Smooth muscle cell (in vitro differentiated cells): ENCODE measurements around the gene KLHL7. TPM values are rescaled to one million over a fixed set of nuclear protein-coding genes. Genes with fewer than 3 reads are reported as not detected.

ENCODE experiments used
- DNase-seq: peaks from one replicate; lab custom pipeline; 2025; ENCODE audit not compliant: unreplicated experiment; lab: John Stamatoyannopoulos, UW
- H2AFZ ChIP-seq: fragments of 200-600 bp; sonication (generic); 2 replicates; pipeline ENCODE4 v1.6.0; 2016; ENCODE audit warnings: antibody characterized with exemption, low read depth, mild to moderate bottlenecking
- H3F3A ChIP-seq: fragments of 200-600 bp; sonication (generic); 2 replicates; pipeline ENCODE4 v1.6.0; 2017; ENCODE audit warnings: antibody characterized with exemption, low read depth
- H3K27ac ChIP-seq: fragments of 200-600 bp; sonication (generic); 2 replicates; pipeline ENCODE4 v1.5.1; 2016; ENCODE audit warnings: low read depth, mild to moderate bottlenecking
- H3K27me3 ChIP-seq: fragments of 200-600 bp; sonication (generic); 2 replicates; pipeline ENCODE4 v1.6.1; 2016; ENCODE audit warnings: low read depth, mild to moderate bottlenecking
- H3K36me3 ChIP-seq: fragments of 200-600 bp; sonication (generic); 2 replicates; pipeline ENCODE4 v1.5.1; 2016; ENCODE audit warnings: low read depth
- H3K4me1 ChIP-seq: fragments of 200-600 bp; sonication (generic); 2 replicates; pipeline ENCODE4 v1.5.1; 2016; ENCODE audit warnings: low read depth
- H3K4me2 ChIP-seq: fragments of 200-600 bp; sonication (generic); 2 replicates; pipeline ENCODE4 v1.6.0; 2016; ENCODE audit warnings: mild to moderate bottlenecking
- H3K4me3 ChIP-seq: fragments of 200-600 bp; sonication (generic); 2 replicates; pipeline ENCODE4 v1.5.1; 2016; ENCODE audit warnings: mild to moderate bottlenecking
- H3K79me2 ChIP-seq: fragments of 200-600 bp; sonication (generic); 2 replicates; pipeline ENCODE4 v1.6.0; 2016; ENCODE audit warnings: low read depth, mild to moderate bottlenecking
- H3K9ac ChIP-seq: fragments of 200-600 bp; sonication (generic); 2 replicates; pipeline ENCODE4 v1.6.0; 2016; ENCODE audit warnings: low read depth
- H3K9me3 ChIP-seq: fragments of 200-600 bp; sonication (generic); replicated peaks from 2 replicates; pipeline ENCODE4 v1.5.1; 2016; ENCODE audit warnings: low read depth
- H4K20me1 ChIP-seq: fragments of 200-600 bp; sonication (generic); 2 replicates; pipeline ENCODE4 v1.6.0; 2016; ENCODE audit warnings: low read depth
- CTCF ChIP-seq: fragments of 200-600 bp; sonication (generic); IDR thresholded peaks from 2 replicates; pipeline ENCODE4 v1.5.1; 2017; ENCODE audit warnings: borderline replicate concordance, mild to moderate bottlenecking, antibody characterized with exemption; ENCODE audit not compliant: insufficient read depth, poor library complexity, severe bottlenecking
- WGBS: methylation state at CpG from one replicate; pipeline ENCODE4 v1.1.7; 2016; ENCODE audit warnings: low lambda C conversion rate; 5-methylcytosine and 5-hydroxymethylcytosine counted together
- polyA plus RNA-seq: library from polyadenylated mRNA; unstranded; fragments of >200 nt; fragmentation: Nextera tagmentation; extraction: Ambion mirVana; gene quantifications from 2 replicates; pipeline ENCODE4 v1.2.1, GENCODE V29; 2016
- total RNA-seq: library from RNA; depleted of rRNA; stranded (reverse); fragments of >200 nt; gene quantifications from 2 replicates; pipeline ENCODE4 v1.2.3, GENCODE V29; 2014

KLHL7 gene
- total and polyA plus RNA-seq, 2 experiments from 2014 or later = 40.1 to 56.4 TPM

DNA sequence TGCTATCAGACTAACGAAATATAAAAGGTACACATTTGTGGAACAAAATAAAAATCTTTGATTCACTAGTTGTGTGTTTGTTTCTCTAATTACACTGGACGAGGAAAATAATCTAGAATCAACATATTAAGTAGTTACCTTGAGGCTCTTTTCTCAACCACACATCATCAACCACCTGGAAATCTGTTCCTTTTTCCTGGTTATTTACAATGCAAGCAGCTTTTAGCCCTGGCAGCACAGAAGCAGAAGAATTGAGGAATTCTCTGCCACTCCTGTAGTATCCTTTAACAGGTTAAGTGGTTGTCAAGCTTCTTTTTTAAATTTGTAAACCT is 100.0 kb downstream of the KLHL7 start:
- Histone ChIP-seq H3K9ac (no peak overlapping the region), H3K4me3 (no peak overlapping the region), H3K36me3 (peaks cover 8% of the 10 kb centered on the region), H3F3A (no peaks in the 10 kb centered on the region), H3K4me2 (no peak overlapping the region), H3K27me3 (no peaks in the 10 kb centered on the region), H3K4me1 (no peaks in the 10 kb centered on the region), H3K27ac (no peak overlapping the region), H3K79me2 (no peaks in the 10 kb centered on the region), H3K9me3 (no peaks in the 10 kb centered on the region), H4K20me1 (no peaks in the 10 kb centered on the region), H2AFZ (no peak overlapping the region)
- TF ChIP-seq CTCF = no peak
- DNase-seq = no peak
- WGBS = 96% methylated on average over 2 of the region's 2 CpGs

GRCh38 chr7:23205909-23206767 is 100.6 kb downstream of the KLHL7 start:
- H3K4me3 ChIP-seq = no peak overlapping the region
- H3F3A ChIP-seq = no peaks in the 10 kb centered on the region
- DNase-seq = no peak
- WGBS = 92% methylated on average over 67 of the region's 76 CpGs
- no peak overlapping the region for H3K9ac ChIP-seq
- H3K36me3 ChIP-seq = peaks cover 2% of the 10 kb centered on the region
- H3K27me3 ChIP-seq = no peaks in the 10 kb centered on the region
- H2AFZ ChIP-seq = no peak overlapping the region
- H3K4me1 ChIP-seq = no peaks in the 10 kb centered on the region
- H3K9me3 ChIP-seq = no peaks in the 10 kb centered on the region
- H3K4me2 ChIP-seq = no peak overlapping the region
- no peaks in the 10 kb centered on the region for H4K20me1 ChIP-seq
- H3K27ac ChIP-seq = no peak overlapping the region
- H3K79me2 ChIP-seq = no peaks in the 10 kb centered on the region
- TF ChIP-seq CTCF = no peak

GRCh38 chr7:23207021-23207420 is 101.4 kb downstream of the KLHL7 start:
- DNase-seq = no peak
- no peaks in the 10 kb centered on the region for H3K79me2 ChIP-seq
- H3K9ac ChIP-seq = no peak overlapping the region
- no peak for TF ChIP-seq CTCF
- H3K27me3 ChIP-seq = no peaks in the 10 kb centered on the region
- no peak overlapping the region for H2AFZ ChIP-seq
- WGBS = 95% methylated on average over 2 of the region's 2 CpGs
- H3K4me3 ChIP-seq = no peak overlapping the region
- no peaks in the 10 kb centered on the region for H3K9me3 ChIP-seq
- no peaks in the 10 kb centered on the region for H4K20me1 ChIP-seq
- H3K4me1 ChIP-seq = no peaks in the 10 kb centered on the region
- H3F3A ChIP-seq = no peaks in the 10 kb centered on the region
- no peaks in the 10 kb centered on the region for H3K36me3 ChIP-seq
- no peak overlapping the region for H3K27ac ChIP-seq
- H3K4me2 ChIP-seq = no peak overlapping the region

- DNase-seq = no peak
- 81% methylated on average over 3 of the region's 3 CpGs for WGBS
These were observed 102.3 kb downstream of the KLHL7 start for GRCh38 chr7:23207884-23208283.

More at GRCh38 chr7:23207884-23208283, 102.3 kb downstream of the KLHL7 start:
- H3K9ac ChIP-seq = no peak overlapping the region
- no peak overlapping the region for H3K4me3 ChIP-seq
- no peaks in the 10 kb centered on the region for H3K36me3 ChIP-seq
- H4K20me1 ChIP-seq = no peaks in the 10 kb centered on the region
- H3K79me2 ChIP-seq = no peaks in the 10 kb centered on the region
- H3F3A ChIP-seq = no peaks in the 10 kb centered on the region
- no peaks in the 10 kb centered on the region for H3K9me3 ChIP-seq
- no peaks in the 10 kb centered on the region for H3K27me3 ChIP-seq
- TF ChIP-seq CTCF = no peak
- H3K4me2 ChIP-seq = no peak overlapping the region
- no peaks in the 10 kb centered on the region for H3K4me1 ChIP-seq
- H2AFZ ChIP-seq = no peak overlapping the region
- H3K27ac ChIP-seq = no peak overlapping the region
